A673 (cell line): ENCODE data around the gene CMTM4.

ENCODE experiments used
- EZH2 ChIP-seq: fragments of 200-600 bp; sonication (generic); IDR thresholded peaks from 2 replicates; pipeline ENCODE4 v1.6.1; 2017; ENCODE audit warnings: borderline replicate concordance, low read depth, mild to moderate bottlenecking, mixed read lengths, antibody characterized with exemption, low read length; ENCODE audit not compliant: poor library complexity, severe bottlenecking
- TF ChIP-seq, protein P1 (sequence below): fragments of 300-800, 200-600 bp; sonication (generic); conservative IDR thresholded peaks from 2 replicates; pipeline ENCODE4 v1.5.1; 2017; ENCODE audit warnings: low read depth, mild to moderate bottlenecking, antibody characterized with exemption, low read length, moderate library complexity, mixed read lengths

DNA sequence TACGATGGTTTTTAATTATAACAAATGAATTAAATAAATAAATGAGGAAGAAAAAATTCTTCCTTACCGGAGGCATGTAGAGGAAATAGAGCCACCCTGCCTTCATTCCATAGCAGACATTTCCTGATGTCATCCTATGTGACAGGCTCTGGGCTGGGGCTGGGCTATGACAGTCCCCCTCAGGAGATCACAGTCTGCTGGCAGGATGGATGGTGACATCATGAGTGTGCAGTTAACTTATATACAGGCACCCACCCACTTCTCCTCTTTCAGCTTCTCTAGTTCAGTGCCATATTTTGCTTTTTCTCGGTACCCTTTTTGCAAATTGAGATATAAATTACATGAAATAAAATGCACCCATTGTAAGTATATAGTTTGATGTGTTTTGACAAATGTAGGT, 98.4 kb downstream of the CMTM4 start:
- TF ChIP-seq, protein P1, sequence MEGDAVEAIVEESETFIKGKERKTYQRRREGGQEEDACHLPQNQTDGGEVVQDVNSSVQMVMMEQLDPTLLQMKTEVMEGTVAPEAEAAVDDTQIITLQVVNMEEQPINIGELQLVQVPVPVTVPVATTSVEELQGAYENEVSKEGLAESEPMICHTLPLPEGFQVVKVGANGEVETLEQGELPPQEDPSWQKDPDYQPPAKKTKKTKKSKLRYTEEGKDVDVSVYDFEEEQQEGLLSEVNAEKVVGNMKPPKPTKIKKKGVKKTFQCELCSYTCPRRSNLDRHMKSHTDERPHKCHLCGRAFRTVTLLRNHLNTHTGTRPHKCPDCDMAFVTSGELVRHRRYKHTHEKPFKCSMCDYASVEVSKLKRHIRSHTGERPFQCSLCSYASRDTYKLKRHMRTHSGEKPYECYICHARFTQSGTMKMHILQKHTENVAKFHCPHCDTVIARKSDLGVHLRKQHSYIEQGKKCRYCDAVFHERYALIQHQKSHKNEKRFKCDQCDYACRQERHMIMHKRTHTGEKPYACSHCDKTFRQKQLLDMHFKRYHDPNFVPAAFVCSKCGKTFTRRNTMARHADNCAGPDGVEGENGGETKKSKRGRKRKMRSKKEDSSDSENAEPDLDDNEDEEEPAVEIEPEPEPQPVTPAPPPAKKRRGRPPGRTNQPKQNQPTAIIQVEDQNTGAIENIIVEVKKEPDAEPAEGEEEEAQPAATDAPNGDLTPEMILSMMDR, result no peak
- TF ChIP-seq EZH2, result no peak
